Endothelial cell of umbilical vein (primary cell): ENCODE results near the gene DUSP3.

ENCODE experiments used
- EZH2 ChIP-seq: IDR thresholded peaks from 2 replicates; pipeline ENCODE4 v1.6.1; 2012; ENCODE audit warnings: borderline replicate concordance, low read depth, mild to moderate bottlenecking, moderate library complexity, low read length, inconsistent platforms; ENCODE audit not compliant: severe bottlenecking
- FOS ChIP-seq: IDR thresholded peaks from 2 replicates; pipeline ENCODE4 v1.6.1; 2011; ENCODE audit warnings: mild to moderate bottlenecking, low read length, moderate library complexity, borderline replicate concordance; ENCODE audit not compliant: insufficient read depth
- MAX ChIP-seq: IDR thresholded peaks from 2 replicates; pipeline ENCODE4 v1.6.1; 2011; ENCODE audit not compliant: insufficient read depth, insufficient read length
- MYC ChIP-seq: IDR thresholded peaks from one replicate; pipeline ENCODE4 v1.6.1; 2011; ENCODE audit warnings: mild to moderate bottlenecking, low read depth, low read length
- POLR2A ChIP-seq: IDR thresholded peaks from 2 replicates; pipeline ENCODE4 v1.6.1; 2012; ENCODE audit warnings: low read depth, mild to moderate bottlenecking, control low read depth, low read length
- POLR2AphosphoS5 ChIP-seq: IDR thresholded peaks from 2 replicates; pipeline ENCODE4 v1.6.1; 2012; ENCODE audit warnings: low read depth, mild to moderate bottlenecking, control low read depth, low read length, moderate library complexity; ENCODE audit not compliant: insufficient read depth
- TF ChIP-seq, protein P1 (sequence below), 2 donors: IDR thresholded peaks; 1 replicate in 1 of 2; 2 replicates in 1 of 2; pipeline ENCODE4 v1.5.1; 2011; ENCODE audit warnings: low read length in 2 of 2, mild to moderate bottlenecking in 2 of 2, moderate library complexity in 2 of 2, control low read depth in 1 of 2, inconsistent platforms in 1 of 2, low read depth in 1 of 2; ENCODE audit not compliant: insufficient read depth in 1 of 2; ENCODE audit errors: extremely low read depth in 1 of 2

DNA sequence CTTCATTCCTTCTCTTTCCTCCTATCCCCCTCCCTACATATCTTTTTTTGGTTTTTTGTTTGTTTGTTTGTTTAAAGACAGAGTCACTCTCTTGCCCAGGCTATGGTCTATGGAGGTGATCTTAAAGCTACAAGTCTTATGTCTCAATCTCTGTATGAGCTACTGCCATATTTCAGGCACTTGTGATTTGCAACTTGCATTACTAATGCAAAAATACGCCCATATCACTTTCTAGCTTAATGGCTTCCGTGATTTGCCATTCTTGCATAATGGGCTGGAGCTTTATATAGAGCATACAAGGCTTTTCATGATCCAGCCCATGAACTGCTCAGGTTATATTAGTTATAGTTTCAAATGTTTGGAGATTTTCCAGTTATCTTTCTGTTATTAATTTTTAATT, 9.0 kb upstream of the DUSP3 start:
- TF ChIP-seq, protein P1, sequence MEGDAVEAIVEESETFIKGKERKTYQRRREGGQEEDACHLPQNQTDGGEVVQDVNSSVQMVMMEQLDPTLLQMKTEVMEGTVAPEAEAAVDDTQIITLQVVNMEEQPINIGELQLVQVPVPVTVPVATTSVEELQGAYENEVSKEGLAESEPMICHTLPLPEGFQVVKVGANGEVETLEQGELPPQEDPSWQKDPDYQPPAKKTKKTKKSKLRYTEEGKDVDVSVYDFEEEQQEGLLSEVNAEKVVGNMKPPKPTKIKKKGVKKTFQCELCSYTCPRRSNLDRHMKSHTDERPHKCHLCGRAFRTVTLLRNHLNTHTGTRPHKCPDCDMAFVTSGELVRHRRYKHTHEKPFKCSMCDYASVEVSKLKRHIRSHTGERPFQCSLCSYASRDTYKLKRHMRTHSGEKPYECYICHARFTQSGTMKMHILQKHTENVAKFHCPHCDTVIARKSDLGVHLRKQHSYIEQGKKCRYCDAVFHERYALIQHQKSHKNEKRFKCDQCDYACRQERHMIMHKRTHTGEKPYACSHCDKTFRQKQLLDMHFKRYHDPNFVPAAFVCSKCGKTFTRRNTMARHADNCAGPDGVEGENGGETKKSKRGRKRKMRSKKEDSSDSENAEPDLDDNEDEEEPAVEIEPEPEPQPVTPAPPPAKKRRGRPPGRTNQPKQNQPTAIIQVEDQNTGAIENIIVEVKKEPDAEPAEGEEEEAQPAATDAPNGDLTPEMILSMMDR (IDR thresholded peaks at IDR 0.05; ENCODE audit: extremely low read depth in 1 of 2, insufficient read depth in 1 of 2, low read depth in 1 of 2, low read length in 2 of 2): no peak
- TF ChIP-seq MYC: no peak
- TF ChIP-seq POLR2AphosphoS5: no peak
- TF ChIP-seq FOS: no peak
- TF ChIP-seq EZH2: no peak
- no peak for TF ChIP-seq MAX
- no peak for TF ChIP-seq POLR2A
